GM23248 (cell line): Measurements from ENCODE around the gene EGR1.

Source experiments
- EZH2 ChIP-seq: fragments of 200-600 bp; sonication (generic); IDR thresholded peaks from 2 replicates; pipeline ENCODE4 v1.6.1; 2018; ENCODE audit warnings: antibody characterized with exemption, mild to moderate bottlenecking; ENCODE audit not compliant: insufficient read depth, poor library complexity, severe bottlenecking
- EZH2phosphoT487 ChIP-seq: fragments of 200-600 bp; sonication (generic); IDR thresholded peaks from 2 replicates; pipeline ENCODE4 v1.6.1; 2018; ENCODE audit warnings: antibody characterized with exemption, moderate library complexity, mild to moderate bottlenecking, low read depth; ENCODE audit not compliant: insufficient read depth

DNA sequence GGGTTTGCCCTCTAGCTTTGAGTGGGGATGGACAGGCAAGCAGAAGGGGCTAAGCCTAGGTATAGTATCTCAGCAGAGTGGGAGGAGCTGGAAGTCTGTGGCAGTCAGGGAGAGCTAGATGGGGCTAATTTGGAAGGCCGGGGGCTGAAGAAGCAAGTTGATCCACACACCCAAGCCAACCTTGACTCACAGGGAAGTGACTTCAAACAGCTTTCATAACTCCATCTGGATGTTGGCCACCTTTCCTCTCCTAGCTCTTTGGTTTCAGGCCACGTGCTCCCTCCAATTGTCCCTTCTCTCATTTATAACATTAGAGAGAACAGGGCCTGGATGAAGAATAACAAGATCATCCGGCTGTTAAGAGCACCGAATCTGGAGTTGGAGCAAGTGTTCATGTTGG is 36.8 kb downstream of the EGR1 start:
- TF ChIP-seq EZH2phosphoT487, result no peak
- no peak for TF ChIP-seq EZH2
